Globus pallidus (tissue), 1 donor: ENCODE results near the gene SPACDR.
"Not testable (repeated sequence)": the region's sequence is repeated elsewhere in the genome, so short reads cannot be mapped to it uniquely, and the experiment has no call there.

ENCODE experiments used
- DNase-seq: peaks from one replicate; pipeline ENCODE4 v3.0.0-alpha.2; 2015; ENCODE audit warnings: low spot score

Gene SPACDR

DNA sequence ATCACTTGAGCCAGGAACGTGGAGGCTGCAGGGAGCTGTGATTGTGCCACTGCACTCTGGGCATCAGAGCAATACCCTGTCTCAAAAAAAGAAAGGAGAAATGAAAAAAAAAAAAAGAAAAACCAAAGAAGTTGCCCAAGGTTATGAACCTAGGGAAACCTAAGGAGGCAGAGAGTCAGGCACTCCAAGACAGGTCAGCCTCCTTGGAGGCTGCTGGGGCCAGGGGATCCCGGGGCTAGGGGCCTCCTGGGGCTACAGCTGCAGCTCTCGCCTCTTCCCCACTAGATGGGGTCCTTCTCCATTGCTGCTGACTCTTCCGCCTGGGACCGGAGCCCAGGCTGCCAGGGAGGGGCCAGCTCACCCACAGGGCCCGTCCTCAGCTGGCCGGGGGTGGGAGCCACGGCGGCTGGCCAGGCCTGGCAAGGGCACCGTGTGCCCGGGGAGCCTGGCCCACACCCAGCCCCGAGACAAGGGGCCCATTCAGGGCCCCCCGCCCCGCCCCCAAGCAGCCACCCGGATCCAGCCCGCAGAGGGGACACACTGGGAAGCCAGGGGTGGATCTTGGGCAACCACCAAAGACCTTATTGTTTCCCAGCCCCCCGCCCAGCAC, 1.7 kb upstream of the SPACDR start:
- DNase-seq = peak; percentile 98

- no peak for DNase-seq
Observed at GRCh38 chr7:100465299-100465698, 1.2 kb upstream of the SPACDR start.

- DNase-seq = no peak
Observed at GRCh38 chr7:100464791-100465190, 731 bp upstream of the SPACDR start.

DNA sequence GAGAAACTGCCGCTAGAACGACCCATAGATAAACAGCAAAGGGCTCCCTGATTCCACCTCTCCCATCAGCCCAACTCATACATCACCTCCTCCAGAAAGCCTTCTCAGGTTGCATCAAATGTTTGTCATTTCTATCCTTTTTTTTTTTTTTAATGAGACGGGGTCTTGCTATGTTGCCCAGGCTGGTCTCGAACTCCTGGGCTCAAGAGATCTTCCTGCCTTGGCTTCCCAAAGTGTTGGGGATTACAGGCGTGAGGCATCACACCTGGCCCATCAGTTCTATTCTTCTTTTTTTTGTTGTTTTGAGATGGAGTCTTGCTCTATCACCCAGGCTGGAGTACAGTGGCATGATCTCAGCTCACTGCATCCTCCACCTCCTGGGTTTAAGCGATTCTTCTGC, 7.0 kb downstream of the SPACDR start:
- no peak for DNase-seq

- no peak for DNase-seq
Observed at GRCh38 chr7:100456562-100456961, 7.5 kb downstream of the SPACDR start.

GRCh38 chr7:100455206-100455605, 8.9 kb downstream of the SPACDR start:
- DNase-seq = no peak

DNA sequence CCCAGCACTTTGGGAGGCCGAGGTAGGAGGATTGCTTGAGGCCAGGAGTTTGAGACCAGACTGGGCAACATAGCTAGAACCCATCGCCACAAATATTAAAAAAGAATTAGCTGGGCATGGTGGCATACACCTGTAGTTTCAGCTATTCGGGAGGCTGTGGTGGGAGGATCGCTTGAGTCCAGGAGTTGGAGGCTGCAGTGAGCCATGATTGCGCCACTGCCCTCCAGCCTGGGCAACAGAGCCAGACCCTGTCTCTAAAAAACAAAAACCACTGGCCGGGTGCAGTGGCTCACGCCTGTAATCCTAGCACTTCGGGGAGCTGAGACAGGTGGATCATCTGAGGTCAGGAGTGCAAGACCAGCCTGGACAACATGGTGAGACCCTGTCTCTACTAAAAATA, 10.2 kb downstream of the SPACDR start:
- DNase-seq = not testable (repeated sequence)

DNA sequence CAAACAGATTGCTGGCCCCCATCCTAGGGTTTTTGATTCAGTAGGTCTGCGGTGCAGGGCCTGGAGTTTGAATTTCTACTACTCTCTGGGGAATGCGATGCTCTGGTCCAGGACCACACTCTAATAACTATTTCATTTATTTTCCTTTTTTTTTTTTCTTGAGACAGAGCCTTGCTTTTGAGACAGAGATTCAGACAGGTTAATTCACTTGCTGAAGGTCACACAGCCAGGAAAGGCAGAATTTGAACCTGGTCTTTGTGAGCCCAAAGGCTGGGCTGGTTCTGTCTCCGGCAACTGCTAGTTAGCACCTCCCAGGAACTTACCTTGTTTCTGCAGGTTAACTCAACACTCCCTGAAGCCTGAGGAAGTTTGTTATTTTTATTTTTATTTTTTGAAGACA, 11.5 kb downstream of the SPACDR start:
- DNase-seq = no peak

- no peak for DNase-seq
Observed at GRCh38 chr7:100449190-100449795, 14.8 kb downstream of the SPACDR start.

- not testable (repeated sequence) for DNase-seq
Observed at GRCh38 chr7:100447363-100447762, 16.7 kb downstream of the SPACDR start.

GRCh38 chr7:100446040-100446439, 18.0 kb downstream of the SPACDR start:
- DNase-seq = no peak

GRCh38 chr7:100444311-100445278, 19.5 kb downstream of the SPACDR start:
- no peak for DNase-seq

GRCh38 chr7:100443096-100443840, 20.8 kb downstream of the SPACDR start:
- no peak for DNase-seq

- DNase-seq = no peak
Observed at GRCh38 chr7:100441641-100442535, 22.2 kb downstream of the SPACDR start.

DNA sequence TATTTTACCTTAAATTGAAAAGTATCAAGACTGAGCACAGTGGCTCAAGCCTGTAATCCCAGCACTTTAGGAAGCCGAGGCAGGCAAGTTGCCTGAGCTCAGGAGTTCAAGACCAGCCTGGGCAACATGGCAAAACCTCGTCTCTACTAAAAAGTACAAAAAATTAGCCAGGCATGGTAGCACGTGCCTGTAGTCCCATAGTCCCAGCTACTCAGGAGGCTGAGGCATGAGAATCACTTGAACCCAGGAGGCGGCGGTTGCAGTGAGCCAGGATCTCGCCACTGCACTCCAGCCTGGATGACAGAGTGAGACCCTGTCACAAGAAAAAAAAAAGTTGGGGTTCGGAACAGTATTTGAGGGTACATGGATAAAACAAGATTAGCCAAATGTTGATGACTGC, 24.8 kb downstream of the SPACDR start:
- not testable (repeated sequence) for DNase-seq

- not testable (repeated sequence) for DNase-seq
Observed at GRCh38 chr7:100438731-100439130, 25.3 kb downstream of the SPACDR start.

GRCh38 chr7:100438172-100438571, 25.9 kb downstream of the SPACDR start:
- DNase-seq = no peak

DNA sequence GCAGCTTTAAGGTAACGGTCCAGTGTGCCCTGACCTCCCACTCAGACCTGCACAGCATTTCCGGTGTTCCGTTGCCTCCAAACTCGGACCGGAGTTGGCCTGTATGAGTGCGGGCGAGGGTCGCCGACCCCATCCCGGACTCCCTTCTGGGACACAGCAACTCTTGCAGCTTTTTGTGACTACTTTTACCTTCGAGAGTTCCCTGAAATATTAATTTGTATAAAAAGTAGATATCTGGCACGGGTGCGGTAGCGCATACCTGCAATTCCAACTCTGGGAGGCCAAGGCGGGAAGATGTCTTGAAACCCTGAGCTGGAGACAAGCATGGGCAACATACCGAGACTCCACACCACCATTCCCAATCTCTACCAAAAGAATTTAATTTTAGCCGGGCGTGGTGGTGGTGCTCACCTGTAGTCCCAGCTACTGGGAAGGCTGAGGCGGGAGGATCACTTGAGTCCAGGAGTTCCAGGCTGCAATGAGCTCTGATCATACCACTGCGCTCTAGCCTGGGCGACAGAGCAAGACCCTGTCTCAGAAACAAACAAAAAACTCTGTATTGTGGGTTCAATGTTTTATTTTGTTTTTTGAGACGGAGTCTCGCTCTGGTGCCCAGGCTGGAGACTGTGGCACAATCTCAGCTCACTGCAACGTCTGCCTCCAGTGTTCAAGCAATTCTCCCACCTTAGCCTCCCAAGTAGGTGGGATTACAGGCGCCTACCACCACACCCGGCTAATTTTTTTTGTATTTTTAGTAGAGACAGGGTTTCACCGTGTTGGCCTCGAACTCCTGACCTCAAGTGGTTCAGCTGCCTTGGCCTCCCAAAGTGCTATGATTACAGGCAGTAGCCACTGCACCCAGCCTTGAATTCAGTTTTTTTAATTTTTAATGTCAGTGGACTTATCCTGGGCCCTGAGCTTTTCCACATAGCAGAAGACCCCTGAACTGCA, 26.6 kb downstream of the SPACDR start:
- no peak for DNase-seq

DNA sequence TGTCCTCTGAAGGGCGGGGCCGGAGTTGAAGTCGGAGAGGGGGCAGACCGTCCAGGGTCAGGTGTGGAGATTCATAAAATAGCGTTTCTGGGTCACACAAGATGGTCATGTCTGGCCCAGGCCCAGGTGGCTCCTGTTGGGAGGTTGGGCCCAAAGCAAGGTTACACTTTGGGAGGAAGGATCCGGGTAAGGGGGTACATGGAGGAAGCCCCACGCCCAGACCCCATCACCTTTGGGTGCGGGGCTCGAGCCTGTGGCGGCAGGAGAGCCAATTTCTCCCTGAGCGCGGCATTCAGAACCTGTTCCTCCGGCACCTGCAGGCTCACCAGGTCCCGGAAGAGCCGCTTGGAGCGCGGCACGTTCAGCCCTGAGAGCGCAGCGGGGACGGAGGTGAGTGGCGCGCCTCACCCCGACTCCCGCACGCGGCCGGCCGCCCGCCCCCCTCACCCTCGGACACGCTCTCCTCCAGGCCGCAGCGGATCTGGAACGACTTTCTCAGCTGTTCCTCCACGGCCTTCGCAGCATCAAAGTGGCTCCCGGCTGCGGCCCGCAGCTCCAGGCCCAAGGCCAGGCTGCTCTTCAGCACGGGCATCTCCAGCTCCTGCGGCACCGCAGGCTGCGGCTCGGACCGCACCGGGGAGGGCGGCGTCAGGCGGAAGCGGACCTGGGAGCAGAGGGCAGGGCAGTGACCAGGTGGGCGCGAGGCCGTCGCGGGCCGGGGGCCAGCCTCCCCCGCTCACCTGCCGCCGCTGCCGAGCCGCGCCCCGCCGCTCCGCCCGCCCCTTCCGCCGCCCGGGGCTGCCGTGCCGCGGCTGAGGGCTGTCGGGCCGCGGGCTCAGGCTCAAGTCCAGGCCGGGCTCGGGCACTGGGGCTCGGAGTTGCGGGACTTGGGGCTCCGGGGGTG, 28.4 kb downstream of the SPACDR start:
- no peak for DNase-seq
